ENCODE results near the gene HERC3.

DNA sequence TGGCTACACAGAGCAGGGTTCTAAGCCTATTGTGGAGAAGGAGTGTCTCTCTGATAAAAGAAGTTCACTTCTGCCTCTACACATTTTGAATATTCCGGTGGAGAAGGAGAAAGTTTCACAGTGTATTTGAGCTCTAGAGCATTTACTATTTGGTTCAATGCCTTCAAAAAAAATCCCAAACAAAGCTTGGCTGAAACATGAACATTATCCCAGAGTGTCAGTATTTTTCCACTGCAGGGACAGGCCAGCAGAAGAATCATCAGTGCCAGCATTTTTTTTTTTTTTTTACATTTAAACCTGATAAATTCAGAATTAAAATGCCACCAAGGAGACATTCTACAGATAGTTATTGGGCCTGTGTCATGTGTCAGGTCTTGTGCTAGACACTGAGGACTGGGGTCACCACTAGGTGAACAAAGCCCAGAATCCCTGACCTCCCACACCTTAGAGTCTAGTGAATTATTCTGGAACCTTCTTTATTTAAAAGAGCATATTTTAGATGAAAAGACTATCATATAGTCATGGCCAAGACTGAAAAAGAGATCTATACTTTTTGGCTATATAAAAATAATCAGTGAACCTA lies 153.4 kb downstream of the HERC3 start:
- TF ChIP-seq MAX (IDR thresholded peaks at IDR 0.05) (no peak), CTCF (IDR thresholded peaks at IDR 0.05; ENCODE audit: low read depth, low read length, missing input control) (no peak), ATF3 (IDR thresholded peaks at IDR 0.05) (no peak), SP1 (IDR thresholded peaks at IDR 0.05) (peak; percentile 32), YY1 (IDR thresholded peaks at IDR 0.05) (no peak), EGR1 (IDR thresholded peaks at IDR 0.05; ENCODE audit: low read depth in 2 of 2) (no peak), RAD21 (IDR thresholded peaks at IDR 0.05) (no peak), JUND (IDR thresholded peaks at IDR 0.05) (no peak), ZBTB33 (IDR thresholded peaks at IDR 0.05) (no peak), HNF4G (IDR thresholded peaks at IDR 0.05) (no peak)
- TF ChIP-seq, protein P1, sequence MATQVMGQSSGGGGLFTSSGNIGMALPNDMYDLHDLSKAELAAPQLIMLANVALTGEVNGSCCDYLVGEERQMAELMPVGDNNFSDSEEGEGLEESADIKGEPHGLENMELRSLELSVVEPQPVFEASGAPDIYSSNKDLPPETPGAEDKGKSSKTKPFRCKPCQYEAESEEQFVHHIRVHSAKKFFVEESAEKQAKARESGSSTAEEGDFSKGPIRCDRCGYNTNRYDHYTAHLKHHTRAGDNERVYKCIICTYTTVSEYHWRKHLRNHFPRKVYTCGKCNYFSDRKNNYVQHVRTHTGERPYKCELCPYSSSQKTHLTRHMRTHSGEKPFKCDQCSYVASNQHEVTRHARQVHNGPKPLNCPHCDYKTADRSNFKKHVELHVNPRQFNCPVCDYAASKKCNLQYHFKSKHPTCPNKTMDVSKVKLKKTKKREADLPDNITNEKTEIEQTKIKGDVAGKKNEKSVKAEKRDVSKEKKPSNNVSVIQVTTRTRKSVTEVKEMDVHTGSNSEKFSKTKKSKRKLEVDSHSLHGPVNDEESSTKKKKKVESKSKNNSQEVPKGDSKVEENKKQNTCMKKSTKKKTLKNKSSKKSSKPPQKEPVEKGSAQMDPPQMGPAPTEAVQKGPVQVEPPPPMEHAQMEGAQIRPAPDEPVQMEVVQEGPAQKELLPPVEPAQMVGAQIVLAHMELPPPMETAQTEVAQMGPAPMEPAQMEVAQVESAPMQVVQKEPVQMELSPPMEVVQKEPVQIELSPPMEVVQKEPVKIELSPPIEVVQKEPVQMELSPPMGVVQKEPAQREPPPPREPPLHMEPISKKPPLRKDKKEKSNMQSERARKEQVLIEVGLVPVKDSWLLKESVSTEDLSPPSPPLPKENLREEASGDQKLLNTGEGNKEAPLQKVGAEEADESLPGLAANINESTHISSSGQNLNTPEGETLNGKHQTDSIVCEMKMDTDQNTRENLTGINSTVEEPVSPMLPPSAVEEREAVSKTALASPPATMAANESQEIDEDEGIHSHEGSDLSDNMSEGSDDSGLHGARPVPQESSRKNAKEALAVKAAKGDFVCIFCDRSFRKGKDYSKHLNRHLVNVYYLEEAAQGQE (IDR thresholded peaks at IDR 0.05), result no peak

All from liver (tissue), 3 donors.